Small intestine (tissue), 7 donors: Measurements from ENCODE around the gene URAD. TPM values are rescaled to one million over a fixed set of nuclear protein-coding genes. Genes with fewer than 3 reads are reported as not detected.

Source experiments
- DNase-seq, 2 donors: peaks; one replicate each; pipeline versions ENCODE4 v3.0.0 to v3.0.0-alpha.2; 2013
- FAIRE-seq: peaks from 2 replicates; lab custom pipeline; 2012; peaks lifted over from hg19 to GRCh38; lab: Jason Lieb, UNC
- H3K27ac ChIP-seq, 3 donors: one replicate each; pipeline ENCODE4 v1.5.1; 2013; ENCODE audit warnings: low read length in 2 of 3, mild to moderate bottlenecking in 2 of 3, control low read depth in 1 of 3, inconsistent platforms in 1 of 3, low read depth in 1 of 3, moderate library complexity in 1 of 3
- H3K27me3 ChIP-seq, 3 donors: one replicate each; pipeline ENCODE4 v1.6.1; 2013; ENCODE audit warnings: low read length in 3 of 3, inconsistent platforms in 1 of 3; ENCODE audit not compliant: control insufficient read depth in 3 of 3, insufficient read depth in 3 of 3
- H3K36me3 ChIP-seq, 3 donors: one replicate each; pipeline ENCODE4 v1.6.1; 2013; ENCODE audit warnings: low read length in 3 of 3, inconsistent platforms in 1 of 3, low read depth in 1 of 3, mild to moderate bottlenecking in 1 of 3, moderate library complexity in 1 of 3; ENCODE audit not compliant: control insufficient read depth in 3 of 3, insufficient read depth in 2 of 3
- H3K4me1 ChIP-seq, 3 donors: one replicate each; pipeline ENCODE4 v1.6.1; 2013; ENCODE audit warnings: low read length in 2 of 3, inconsistent platforms in 1 of 3, low read depth in 1 of 3, mild to moderate bottlenecking in 1 of 3, moderate library complexity in 1 of 3; ENCODE audit not compliant: control insufficient read depth in 3 of 3, insufficient read depth in 2 of 3
- H3K4me3 ChIP-seq, 3 donors: one replicate each; pipeline ENCODE4 v1.5.1; 2013; ENCODE audit warnings: low read length in 3 of 3, control low read depth in 1 of 3, inconsistent platforms in 1 of 3, low read depth in 1 of 3, mild to moderate bottlenecking in 1 of 3, moderate library complexity in 1 of 3
- H3K9me3 ChIP-seq, 2 donors: one replicate each; pipeline ENCODE4 v1.6.1; 2013; ENCODE audit warnings: low read depth in 1 of 2, low read length in 1 of 2; ENCODE audit not compliant: control insufficient read depth in 2 of 2, insufficient read depth in 1 of 2
- WGBS, 3 donors: extraction: QIAGEN DNeasy Blood & Tissue Kit; methylation state at CpG; one replicate each; pipeline ENCODE4 v1.1.7; 2013; 5-methylcytosine and 5-hydroxymethylcytosine counted together
- polyA plus RNA-seq, 4 donors: library from polyadenylated mRNA; stranded (reverse) in 3 of 4; unstranded in 1 of 4; fragments of 200-250 nt in 3 of 4; fragments of 120-200 nt in 1 of 4; gene quantifications; one replicate each; pipeline versions ENCODE4 v1.2.1 to v1.2.3, GENCODE V29; 2013
- donor health status: healthy with polysubstance abuse.
- donor health status: control.
- donor health status: control.
- donor health status: Bipolar disorder and iron deficiency.
- donor health status: healthy.

Gene URAD
- polyA plus RNA-seq, 4 donors, result 12.5 to 59.8 (median 34.1) TPM

DNA sequence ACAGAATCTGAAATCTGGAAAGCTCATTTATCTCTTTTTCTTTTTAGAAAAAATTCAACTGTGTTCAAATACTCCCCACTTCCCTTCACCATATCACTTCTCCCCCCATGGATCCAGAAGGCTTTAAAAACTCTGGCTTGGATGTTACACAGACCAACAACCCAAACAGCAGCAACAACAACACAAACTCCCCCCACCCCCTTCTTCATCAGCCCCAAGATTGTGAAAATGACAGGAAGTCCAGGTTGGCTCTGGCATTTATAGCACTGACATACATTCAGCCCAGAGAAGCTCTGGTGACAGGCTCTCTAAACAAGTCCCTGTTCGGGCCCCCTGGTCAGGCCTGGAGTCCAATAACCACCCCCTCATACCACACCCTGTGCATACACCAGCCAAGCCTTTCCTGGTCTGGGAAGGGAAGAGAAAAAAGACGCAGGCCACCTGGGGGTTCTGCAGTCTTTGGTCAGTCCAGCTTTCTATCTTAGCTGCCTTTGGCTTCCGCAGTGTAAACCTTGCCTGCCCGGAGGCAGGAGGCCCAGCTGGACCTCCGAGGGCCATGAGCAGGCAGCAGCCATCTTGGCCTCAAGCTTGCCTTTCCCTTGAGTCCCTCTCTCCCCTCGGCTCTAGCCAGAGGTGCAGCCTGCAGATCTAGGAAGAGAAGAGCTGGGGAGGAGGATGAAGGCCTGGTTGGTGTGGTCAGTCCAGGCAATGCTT, 26.2 kb downstream of the URAD start:
- DNase-seq (peak; percentile 71 to 93), FAIRE-seq (no peak)
- Histone ChIP-seq H3K4me3 (peak overlapping the region in 2 of 3 donors; percentile 8 to 36), H3K27me3 (peaks cover 0 to 32% (median 31%) of the 10 kb centered on the region in 3 donors), H3K4me1 (peaks cover 3 to 37% (median 3%) of the 10 kb centered on the region in 3 donors), H3K36me3 (peaks cover 0 to 58% (median 4%) of the 10 kb centered on the region in 3 donors), H3K9me3 (no peaks in the 10 kb centered on the region), H3K27ac (peak overlapping the region; percentile 76 to 98 (median 88))
- WGBS, 3 donors, result 14 to 29% (median 24%) methylated on average over 6 of the region's 6 CpGs

DNA sequence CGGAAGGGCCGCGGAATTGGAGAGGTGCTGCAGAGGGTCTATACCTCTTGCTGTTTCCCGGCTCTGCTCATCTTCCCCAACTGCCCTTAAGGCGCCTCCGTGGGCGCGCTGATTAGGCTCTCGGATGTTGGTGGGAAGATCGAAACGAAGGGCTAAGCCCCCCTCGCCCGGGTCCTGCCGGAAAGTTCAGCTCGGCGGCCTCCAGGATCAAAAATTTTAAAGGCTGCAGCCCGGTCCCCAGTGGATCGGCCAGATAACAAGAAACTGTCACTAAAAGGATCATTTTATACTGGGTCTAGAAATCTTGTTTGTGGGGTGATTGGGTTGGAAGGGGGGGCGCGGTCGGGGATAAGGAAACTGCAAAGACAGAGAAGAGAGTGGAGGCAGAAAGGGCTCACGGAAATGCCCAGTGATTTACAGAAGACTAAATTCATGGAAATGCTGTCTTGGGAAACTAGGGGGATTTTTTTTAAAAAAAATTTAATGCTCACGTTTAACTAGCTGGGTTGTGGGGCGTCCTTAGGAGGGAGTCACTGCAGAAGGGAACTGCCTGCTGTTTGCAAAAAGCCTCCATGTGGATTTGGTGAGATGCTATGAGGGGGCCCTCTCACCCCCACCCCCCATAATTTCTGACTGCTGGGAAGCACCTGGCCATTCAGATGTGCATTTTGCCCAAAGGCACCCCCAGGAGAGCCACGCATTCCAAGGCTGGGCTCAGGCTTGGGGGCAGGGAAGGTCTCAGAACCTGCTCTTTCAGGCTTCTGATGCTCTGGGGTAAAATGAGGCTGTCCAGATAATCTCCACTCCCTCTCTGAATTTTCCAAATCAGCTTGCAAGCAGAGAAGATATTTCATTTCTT, 27.0 kb downstream of the URAD start:
- WGBS, 3 donors, result 4 to 7% (median 6%) methylated on average over 25 of the region's 25 CpGs
- DNase-seq, result peak; percentile 24 to 42
- FAIRE-seq, result no peak
- Histone ChIP-seq H3K4me3 (peak overlapping the region in 2 of 3 donors; percentile 39 to 41), H3K36me3 (peaks cover 0 to 50% (median 4%) of the 10 kb centered on the region in 3 donors), H3K27me3 (peaks cover 0 to 27% (median 24%) of the 10 kb centered on the region in 3 donors), H3K9me3 (no peaks in the 10 kb centered on the region), H3K27ac (peak overlapping the region; percentile 77 to 98 (median 81)), H3K4me1 (peaks cover 3 to 40% (median 3%) of the 10 kb centered on the region in 3 donors)

GRCh38 chr13:27960362-27961226, 27.9 kb downstream of the URAD start:
- WGBS, 3 donors, result 1% methylated on average over 61 to 73 of the region's 73 CpGs
- Histone ChIP-seq H3K9me3 (no peaks in the 10 kb centered on the region), H3K27ac (peak overlapping the region; percentile 77 to 98 (median 93)), H3K4me3 (peak overlapping the region in 2 of 3 donors; percentile 39 to 41), H3K36me3 (peaks cover 0 to 41% (median 4%) of the 10 kb centered on the region in 3 donors), H3K27me3 (peaks cover 0 to 25% (median 15%) of the 10 kb centered on the region in 3 donors), H3K4me1 (peaks cover 3 to 43% (median 3%) of the 10 kb centered on the region in 3 donors)
- FAIRE-seq (no peak), DNase-seq (peak; percentile 95 to 97)

GRCh38 chr13:27959976-27960361, 28.5 kb downstream of the URAD start:
- Histone ChIP-seq H3K4me3 (peak overlapping the region in 1 of 3 donors; percentile 41), H3K27me3 (peaks cover 0 to 21% (median 13%) of the 10 kb centered on the region in 3 donors), H3K36me3 (peaks cover 0 to 35% (median 4%) of the 10 kb centered on the region in 3 donors), H3K4me1 (peaks cover 3 to 44% (median 3%) of the 10 kb centered on the region in 3 donors), H3K9me3 (no peaks in the 10 kb centered on the region), H3K27ac (peak overlapping the region; percentile 45 to 98 (median 93))
- FAIRE-seq, result no peak
- no peak for DNase-seq
- 2 to 13% (median 9%) methylated on average over 14 of the region's 14 CpGs for WGBS, 3 donors

- DNase-seq, result peak; percentile 66 to 68
- Histone ChIP-seq H3K4me1 (peaks cover 3 to 33% (median 7%) of the 10 kb centered on the region in 3 donors), H3K4me3 (no peak overlapping the region), H3K27me3 (peaks cover 0 to 19% (median 12%) of the 10 kb centered on the region in 3 donors), H3K27ac (peak overlapping the region in 2 of 3 donors; percentile 44 to 98), H3K36me3 (peaks cover 0 to 8% (median 0%) of the 10 kb centered on the region in 3 donors), H3K9me3 (no peaks in the 10 kb centered on the region)
- peak; percentile 44 for FAIRE-seq
- WGBS, 3 donors, result 7 to 17% (median 7%) methylated on average over 5 of the region's 5 CpGs
Observed at GRCh38 chr13:27956576-27957300, 31.8 kb downstream of the URAD start.

GRCh38 chr13:27955014-27955591, 33.4 kb downstream of the URAD start:
- FAIRE-seq, result no peak
- Histone ChIP-seq H3K4me3 (peak overlapping the region in 2 of 3 donors; percentile 73 to 74), H3K9me3 (no peaks in the 10 kb centered on the region), H3K4me1 (peaks cover 3 to 26% (median 5%) of the 10 kb centered on the region in 3 donors), H3K36me3 (no peaks in the 10 kb centered on the region), H3K27ac (peak overlapping the region; percentile 94 to 98 (median 98)), H3K27me3 (peaks cover 0 to 16% (median 5%) of the 10 kb centered on the region in 3 donors)
- DNase-seq, result peak; percentile 39 to 55
- WGBS, 3 donors, result 17 to 35% (median 31%) methylated on average over 11 of the region's 11 CpGs

DNA sequence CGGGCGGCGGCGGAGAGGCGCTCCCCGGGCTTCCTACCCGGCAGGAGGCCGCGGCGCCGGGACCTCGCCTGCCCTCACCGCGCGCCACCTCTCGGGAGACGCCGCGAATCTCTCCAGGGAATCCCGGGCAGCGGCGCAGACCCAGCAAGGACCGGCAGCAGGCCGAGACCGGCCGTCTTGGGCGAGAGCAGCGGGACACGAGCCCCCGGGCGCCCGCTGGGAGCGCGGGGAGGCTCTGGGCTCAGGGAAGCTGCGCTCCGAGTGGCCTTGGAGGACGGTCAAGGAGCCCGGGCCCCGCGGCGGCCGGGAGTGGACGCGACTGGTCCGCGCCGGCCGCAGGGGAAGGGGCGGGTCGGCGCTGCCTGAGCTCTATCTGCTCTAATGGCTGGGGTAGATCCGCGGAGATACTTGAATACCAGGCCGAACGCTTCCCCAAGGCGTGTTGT, 34.1 kb downstream of the URAD start:
- peak; percentile 60 to 87 for DNase-seq
- FAIRE-seq, result no peak
- WGBS, 3 donors, result 1 to 6% (median 3%) methylated on average over 40 to 56 of the region's 56 CpGs
- Histone ChIP-seq H3K4me1 (peaks cover 3 to 22% (median 5%) of the 10 kb centered on the region in 3 donors), H3K36me3 (no peaks in the 10 kb centered on the region), H3K27ac (peak overlapping the region; percentile 94 to 98 (median 98)), H3K27me3 (peaks cover 0 to 16% (median 5%) of the 10 kb centered on the region in 3 donors), H3K4me3 (peak overlapping the region; percentile 64 to 74 (median 73)), H3K9me3 (no peaks in the 10 kb centered on the region)
